ENCODE results near the gene SCN1A. TPM values are rescaled to one million over a fixed set of nuclear protein-coding genes. Genes with fewer than 3 reads are reported as not detected.
A peak's percentile ranks its signal among the peaks of the same experiment; 100 is the strongest.

SCN1A gene
- total RNA-seq, 1 donor from 2014 or later, result 8.6 TPM

GRCh38 chr2:166068981-166069380 lies 58.8 kb downstream of the SCN1A start:
- no peak for TF ChIP-seq CTCF (conservative IDR thresholded peaks at IDR 0.05)
- Mint-ChIP-seq H3K4me3 (no peak overlapping the region), H3K27ac (ENCODE audit: unreplicated experiment) (no peak overlapping the region), H3K27me3 (ENCODE audit: low read depth) (no peaks in the 10 kb centered on the region), H3K9me3 (no peaks in the 10 kb centered on the region), H3K36me3 (ENCODE audit: low read depth) (no peaks in the 10 kb centered on the region), H3K4me1 (no peaks in the 10 kb centered on the region)
- no peak for DNase-seq (ENCODE audit: low read depth, low spot score)

- DNase-seq (ENCODE audit: low read depth, low spot score), result no peak
- Mint-ChIP-seq H3K9me3 (no peaks in the 10 kb centered on the region), H3K4me1 (no peaks in the 10 kb centered on the region), H3K36me3 (ENCODE audit: low read depth) (no peaks in the 10 kb centered on the region), H3K27me3 (ENCODE audit: low read depth) (no peaks in the 10 kb centered on the region), H3K27ac (ENCODE audit: unreplicated experiment) (no peak overlapping the region), H3K4me3 (no peak overlapping the region)
- TF ChIP-seq CTCF (conservative IDR thresholded peaks at IDR 0.05), result no peak
These were observed 60.6 kb downstream of the SCN1A start for GRCh38 chr2:166067229-166067628.

DNA sequence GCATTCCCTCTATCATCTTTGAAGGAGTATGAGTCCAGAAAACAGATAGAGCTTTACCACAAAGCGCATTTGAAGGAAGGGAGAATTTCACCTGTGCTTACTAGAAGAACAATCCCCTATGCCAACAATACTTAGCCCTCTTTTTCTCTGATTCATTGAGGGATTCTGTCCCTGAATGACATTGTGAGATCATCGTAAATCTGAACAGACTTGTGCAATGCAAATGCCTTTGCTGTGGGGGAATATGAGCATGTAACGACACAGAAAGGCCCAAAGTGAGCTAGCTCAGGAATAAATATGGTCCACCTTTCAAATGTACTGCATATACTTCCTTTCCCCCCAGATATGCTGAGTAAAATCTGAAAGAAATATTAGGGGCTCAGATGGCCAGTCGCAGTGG lies 67.6 kb downstream of the SCN1A start:
- no peak for DNase-seq (ENCODE audit: low read depth, low spot score)
- TF ChIP-seq CTCF (conservative IDR thresholded peaks at IDR 0.05), result no peak
- Mint-ChIP-seq H3K27ac (ENCODE audit: unreplicated experiment) (no peak overlapping the region), H3K4me1 (no peaks in the 10 kb centered on the region), H3K4me3 (no peak overlapping the region), H3K27me3 (ENCODE audit: low read depth) (no peaks in the 10 kb centered on the region), H3K36me3 (ENCODE audit: low read depth) (no peaks in the 10 kb centered on the region), H3K9me3 (no peaks in the 10 kb centered on the region)

- peak; percentile 79 for TF ChIP-seq CTCF (conservative IDR thresholded peaks at IDR 0.05)
- H3K27ac Mint-ChIP-seq (ENCODE audit: unreplicated experiment), result no peak overlapping the region
- no peaks in the 10 kb centered on the region for H3K27me3 Mint-ChIP-seq (ENCODE audit: low read depth)
- DNase-seq (ENCODE audit: low read depth, low spot score), result no peak
- H3K4me3 Mint-ChIP-seq, result no peak overlapping the region
- no peaks in the 10 kb centered on the region for H3K9me3 Mint-ChIP-seq
- H3K4me1 Mint-ChIP-seq, result no peaks in the 10 kb centered on the region
- no peaks in the 10 kb centered on the region for H3K36me3 Mint-ChIP-seq (ENCODE audit: low read depth)
These were observed 70.3 kb downstream of the SCN1A start for GRCh38 chr2:166057370-166058164.

DNA sequence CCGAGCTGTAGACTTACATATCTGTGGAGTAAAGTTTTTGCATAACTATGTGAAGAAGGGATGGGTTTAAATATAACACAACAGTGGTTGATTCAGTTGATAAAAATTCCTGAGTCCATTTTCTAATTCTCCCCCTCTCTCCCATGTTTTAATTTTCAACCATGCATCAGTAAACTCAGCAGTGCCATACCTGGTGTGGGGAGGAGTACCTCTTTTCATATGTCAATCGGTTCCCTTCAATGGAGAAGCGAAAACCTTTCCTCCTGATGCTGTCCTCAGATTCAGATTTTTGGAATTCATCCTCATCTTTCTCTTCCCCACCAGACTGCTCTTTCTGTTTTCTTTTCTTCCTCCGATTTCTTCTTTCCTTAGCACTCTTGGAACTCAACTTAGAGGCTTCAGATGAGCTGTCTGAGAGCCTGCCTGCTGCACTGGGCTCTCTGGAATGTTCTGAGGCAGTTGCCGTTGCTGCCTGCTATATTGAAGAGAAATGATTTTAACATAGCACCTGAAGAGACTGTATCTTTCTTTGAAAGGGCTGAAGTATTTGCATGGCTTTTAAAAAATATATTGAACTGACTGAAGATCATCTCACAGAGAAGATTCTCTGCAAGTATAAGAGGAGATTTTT lies 82.9 kb downstream of the SCN1A start:
- Mint-ChIP-seq H3K9me3 (peaks cover 4% of the 10 kb centered on the region), H3K4me1 (no peaks in the 10 kb centered on the region), H3K4me3 (no peak overlapping the region), H3K27me3 (ENCODE audit: low read depth) (no peaks in the 10 kb centered on the region), H3K36me3 (ENCODE audit: low read depth) (peaks cover 8% of the 10 kb centered on the region), H3K27ac (ENCODE audit: unreplicated experiment) (no peak overlapping the region)
- no peak for DNase-seq (ENCODE audit: low read depth, low spot score)
- no peak for TF ChIP-seq CTCF (conservative IDR thresholded peaks at IDR 0.05)
